ENCODE data around the gene NARF.
"Not testable (repeated sequence)": the region's sequence is repeated elsewhere in the genome, so short reads cannot be mapped to it uniquely, and the experiment has no call there.

- TF ChIP-seq POLR2AphosphoS5, POLR2A, POU2F2 (IDR thresholded peaks at IDR 0.05; ENCODE audit: low read depth, low read length): not testable (repeated sequence)
These were observed 78.7 kb downstream of the NARF start for GRCh38 chr17:82537228-82537627.

All from GM12891 (cell line).